Adrenal gland (tissue), 5 donors: ENCODE measurements around the gene RIC3.

Experiments used
- CTCF ChIP-seq, 6 experiments: fragments of 450-650 bp in 4 of 6; fragments of 200-600 bp in 2 of 6; sonication (generic) in 1 of 6; IDR thresholded peaks; 1 replicate in 5 of 6; 2 replicates in 1 of 6; pipeline versions ENCODE4 v1.5.1 to v1.8.0; 2016 to 2021; ENCODE audit warnings: antibody characterized with exemption in 6 of 6, mild to moderate bottlenecking in 2 of 6, moderate library complexity in 1 of 6
- POLR2A ChIP-seq, 2 donors: fragments of 450-650 bp; IDR thresholded peaks; one replicate each; pipeline ENCODE4 v1.6.1; 2017; ENCODE audit warnings: antibody characterized with exemption in 2 of 2, mild to moderate bottlenecking in 2 of 2, moderate library complexity in 1 of 2
- donor health status: DM: no; HTN: no; CAD: no.

GRCh38 chr11:8095371-8095770 is 73.5 kb downstream of the RIC3 start:
- TF ChIP-seq CTCF (IDR thresholded peaks at IDR 0.05), result no peak
- no peak for TF ChIP-seq POLR2A (IDR thresholded peaks at IDR 0.05)
